ENCODE data around the gene OCLN.
"Not testable (repeated sequence)": the region's sequence is repeated elsewhere in the genome, so short reads cannot be mapped to it uniquely, and the experiment has no call there.

The OCLN gene

GRCh38 chr5:69530561-69531405, 38.2 kb downstream of the OCLN start:
- Mint-ChIP-seq H3K27ac (no peak overlapping the region), H3K4me1 (ENCODE audit: low read depth) (no peaks in the 10 kb centered on the region), H3K9me3 (no peaks in the 10 kb centered on the region), H3K4me3 (no peak overlapping the region), H3K36me3 (ENCODE audit: low read depth) (no peaks in the 10 kb centered on the region), H3K27me3 (peaks cover 15% of the 10 kb centered on the region)

GRCh38 chr5:69531406-69531801, 38.8 kb downstream of the OCLN start:
- H3K27me3 Mint-ChIP-seq: peaks cover 15% of the 10 kb centered on the region
- H3K4me3 Mint-ChIP-seq: no peak overlapping the region
- no peaks in the 10 kb centered on the region for H3K9me3 Mint-ChIP-seq
- no peaks in the 10 kb centered on the region for H3K36me3 Mint-ChIP-seq (ENCODE audit: low read depth)
- H3K4me1 Mint-ChIP-seq (ENCODE audit: low read depth): no peaks in the 10 kb centered on the region
- H3K27ac Mint-ChIP-seq: no peak overlapping the region

- not testable (repeated sequence) for H3K27ac Mint-ChIP-seq; H3K36me3 Mint-ChIP-seq (ENCODE audit: low read depth); H3K9me3 Mint-ChIP-seq; H3K4me3 Mint-ChIP-seq; H3K27me3 Mint-ChIP-seq; H3K4me1 Mint-ChIP-seq (ENCODE audit: low read depth)
Measured at GRCh38 chr5:69537911-69538310, 45.3 kb downstream of the OCLN start.

GRCh38 chr5:69538735-69539134, 46.1 kb downstream of the OCLN start:
- not testable (repeated sequence) for H3K4me3 Mint-ChIP-seq; H3K27me3 Mint-ChIP-seq; H3K4me1 Mint-ChIP-seq (ENCODE audit: low read depth); H3K36me3 Mint-ChIP-seq (ENCODE audit: low read depth); H3K27ac Mint-ChIP-seq; H3K9me3 Mint-ChIP-seq

GRCh38 chr5:69541347-69541746, 48.8 kb downstream of the OCLN start:
- H3K27me3 Mint-ChIP-seq; H3K27ac Mint-ChIP-seq; H3K36me3 Mint-ChIP-seq (ENCODE audit: low read depth): not testable (repeated sequence)

GRCh38 chr5:69542838-69543618, 50.4 kb downstream of the OCLN start:
- H3K27ac Mint-ChIP-seq; H3K36me3 Mint-ChIP-seq (ENCODE audit: low read depth); H3K27me3 Mint-ChIP-seq; H3K4me3 Mint-ChIP-seq; H3K9me3 Mint-ChIP-seq; H3K4me1 Mint-ChIP-seq (ENCODE audit: low read depth): not testable (repeated sequence)

More at GRCh38 chr5:69541347-69541746, 48.8 kb downstream of the OCLN start:
- not testable (repeated sequence) for H3K4me3 Mint-ChIP-seq; H3K9me3 Mint-ChIP-seq; H3K4me1 Mint-ChIP-seq (ENCODE audit: low read depth)

- H3K4me1 Mint-ChIP-seq (ENCODE audit: low read depth); H3K27ac Mint-ChIP-seq; H3K27me3 Mint-ChIP-seq; H3K4me3 Mint-ChIP-seq; H3K9me3 Mint-ChIP-seq; H3K36me3 Mint-ChIP-seq (ENCODE audit: low read depth): not testable (repeated sequence)
Measured at GRCh38 chr5:69544602-69545001, 52.0 kb downstream of the OCLN start.

GRCh38 chr5:69559908-69560330, 67.3 kb downstream of the OCLN start, which contains the start of gene GTF2H2C:
TSS of gene GTF2H2C (plus strand) at chr5:69560191. CDS start at chr5:69565133, 4,942 bp downstream.
- not testable (repeated sequence) for H3K4me1 Mint-ChIP-seq (ENCODE audit: low read depth); H3K9me3 Mint-ChIP-seq; H3K36me3 Mint-ChIP-seq (ENCODE audit: low read depth); H3K27me3 Mint-ChIP-seq
- Mint-ChIP-seq H3K4me3 (peak within 1 kb of the TSS; percentile 92), H3K27ac (peak within 1 kb of the TSS; percentile 94)

- not testable (repeated sequence) for H3K27ac Mint-ChIP-seq; H3K4me1 Mint-ChIP-seq (ENCODE audit: low read depth); H3K27me3 Mint-ChIP-seq; H3K36me3 Mint-ChIP-seq (ENCODE audit: low read depth); H3K9me3 Mint-ChIP-seq
- H3K4me3 Mint-ChIP-seq: peak overlapping the region; percentile 75
Measured at GRCh38 chr5:69560587-69561431, 68.2 kb downstream of the OCLN start.

GRCh38 chr5:69566172-69566571, 73.6 kb downstream of the OCLN start:
- H3K4me1 Mint-ChIP-seq (ENCODE audit: low read depth); H3K9me3 Mint-ChIP-seq; H3K27me3 Mint-ChIP-seq; H3K27ac Mint-ChIP-seq; H3K36me3 Mint-ChIP-seq (ENCODE audit: low read depth); H3K4me3 Mint-ChIP-seq: not testable (repeated sequence)

- not testable (repeated sequence) for H3K4me3 Mint-ChIP-seq; H3K36me3 Mint-ChIP-seq (ENCODE audit: low read depth); H3K4me1 Mint-ChIP-seq (ENCODE audit: low read depth); H3K27ac Mint-ChIP-seq; H3K27me3 Mint-ChIP-seq; H3K9me3 Mint-ChIP-seq
Measured at GRCh38 chr5:69568072-69568471, 75.5 kb downstream of the OCLN start.

- not testable (repeated sequence) for H3K4me1 Mint-ChIP-seq (ENCODE audit: low read depth); H3K4me3 Mint-ChIP-seq; H3K36me3 Mint-ChIP-seq (ENCODE audit: low read depth); H3K27me3 Mint-ChIP-seq; H3K9me3 Mint-ChIP-seq; H3K27ac Mint-ChIP-seq
Measured at GRCh38 chr5:69583356-69583755, 90.8 kb downstream of the OCLN start.

GRCh38 chr5:69596114-69596840, 103.7 kb downstream of the OCLN start:
- not testable (repeated sequence) for H3K27ac Mint-ChIP-seq; H3K27me3 Mint-ChIP-seq; H3K9me3 Mint-ChIP-seq; H3K36me3 Mint-ChIP-seq (ENCODE audit: low read depth); H3K4me3 Mint-ChIP-seq; H3K4me1 Mint-ChIP-seq (ENCODE audit: low read depth)

- not testable (repeated sequence) for H3K9me3 Mint-ChIP-seq; H3K27me3 Mint-ChIP-seq; H3K27ac Mint-ChIP-seq; H3K36me3 Mint-ChIP-seq (ENCODE audit: low read depth); H3K4me3 Mint-ChIP-seq; H3K4me1 Mint-ChIP-seq (ENCODE audit: low read depth)
Measured at GRCh38 chr5:69601947-69602346, 109.4 kb downstream of the OCLN start.

Measured in stimulated activated naive CD8-positive, alpha-beta T cell treated with anti-CD3 and anti-CD28 coated beads, Interleukin-15, Interleukin-2, amounts not matched to agents 100 ng/mL and 50 ng/mL, for 24 hours (primary cell).